Psoas muscle (tissue), 8 donors: ENCODE results near the gene COMMD8. TPM values are rescaled to one million over a fixed set of nuclear protein-coding genes. Genes with fewer than 3 reads are reported as not detected.

ENCODE experiments used
- ATAC-seq, 4 donors: fragments of 200-7000 bp; cut with Tn5 transposase; one replicate each; pipeline ENCODE4 v1.9.1; 2020; ENCODE audit warnings: moderate library complexity in 3 of 4, mild to moderate bottlenecking in 2 of 4
- DNase-seq, 2 donors: peaks; one replicate each; pipeline ENCODE4 v3.0.0-alpha.2; 2020
- H3K27ac ChIP-seq: fragments of 200-600 bp; one replicate; pipeline ENCODE4 v1.8.0; 2022
- H3K27me3 ChIP-seq, 3 donors: fragments of 200-600 bp in 1 of 3; one replicate each; pipeline versions ENCODE4 v1.6.1 to v1.8.0; 2013 to 2022; ENCODE audit warnings: low read length in 2 of 3, mild to moderate bottlenecking in 2 of 3, moderate library complexity in 1 of 3; ENCODE audit not compliant: insufficient read depth in 3 of 3
- H3K36me3 ChIP-seq, 2 donors: fragments of 200-600 bp in 1 of 2; one replicate each; pipeline versions ENCODE4 v1.6.1 to v1.8.0; 2013 to 2022; ENCODE audit warnings: low read depth in 1 of 2, mild to moderate bottlenecking in 1 of 2, moderate library complexity in 1 of 2; ENCODE audit not compliant: insufficient read depth in 1 of 2
- H3K4me1 ChIP-seq: fragments of 200-600 bp; one replicate; pipeline ENCODE4 v1.8.0; 2022
- H3K4me3 ChIP-seq: fragments of 200-600 bp; one replicate; pipeline ENCODE4 v1.8.0; 2022; ENCODE audit warnings: mild to moderate bottlenecking
- H3K9me3 ChIP-seq: fragments of 200-600 bp; one replicate; pipeline ENCODE4 v1.8.0; 2022
- WGBS, 3 donors: extraction: QIAGEN DNeasy Blood & Tissue Kit; methylation state at CpG; one replicate each; pipeline versions ENCODE4 v1.1.6 to v1.1.7; 2013; 5-methylcytosine and 5-hydroxymethylcytosine counted together
- intact Hi-C, 2 donors: fragments of 100-400 bp; cut with DNase I; formaldehyde crosslinking; loops; one replicate each; pipeline versions ENCODE4 v1.11.0 to v1.14.2; 2022
- polyA plus RNA-seq, 3 donors: library from polyadenylated mRNA; stranded (reverse); fragments of 200-250 nt; gene quantifications; one replicate each; pipeline ENCODE4 v1.2.3, GENCODE V29; 2013
- total RNA-seq, 4 donors: library from RNA; stranded (reverse); fragmentation: NEBNext Ultra II Directional in 2 of 4; extraction: Animal tissue kit (Norgen Biotek cat#: 25700) in 2 of 4; gene quantifications; one replicate each; pipeline versions ENCODE4 v1.2.1 to v1.2.4, GENCODE V29; 2021 to 2023
- TF ChIP-seq, protein P1 (sequence below): fragments of 200-600 bp; IDR thresholded peaks from one replicate; pipeline ENCODE4 v1.8.0; 2022; ENCODE audit warnings: antibody characterized with exemption
- donor health status: healthy with polysubstance abuse.
- donor health status: DM: no; HTN: no; CAD: no; lungs with moderate emphysema.
- donor health status: Bipolar disorder and iron deficiency.
- donor health status: healthy.
- donor health status: DM: yes; HTN: yes; CAD: no.
- donor health status: DM: no; HTN: no; CAD: no.
- donor health status: DM: no; HTN: no; CAD: no.
- donor health status: DM: yes; HTN: yes; CAD: no.

Gene COMMD8
- total and polyA plus RNA-seq, 7 donors: 4.9 to 18.0 (median 6.2) TPM

- H3K9me3 ChIP-seq: no peaks in the 10 kb centered on the region
- TF ChIP-seq, protein P1, sequence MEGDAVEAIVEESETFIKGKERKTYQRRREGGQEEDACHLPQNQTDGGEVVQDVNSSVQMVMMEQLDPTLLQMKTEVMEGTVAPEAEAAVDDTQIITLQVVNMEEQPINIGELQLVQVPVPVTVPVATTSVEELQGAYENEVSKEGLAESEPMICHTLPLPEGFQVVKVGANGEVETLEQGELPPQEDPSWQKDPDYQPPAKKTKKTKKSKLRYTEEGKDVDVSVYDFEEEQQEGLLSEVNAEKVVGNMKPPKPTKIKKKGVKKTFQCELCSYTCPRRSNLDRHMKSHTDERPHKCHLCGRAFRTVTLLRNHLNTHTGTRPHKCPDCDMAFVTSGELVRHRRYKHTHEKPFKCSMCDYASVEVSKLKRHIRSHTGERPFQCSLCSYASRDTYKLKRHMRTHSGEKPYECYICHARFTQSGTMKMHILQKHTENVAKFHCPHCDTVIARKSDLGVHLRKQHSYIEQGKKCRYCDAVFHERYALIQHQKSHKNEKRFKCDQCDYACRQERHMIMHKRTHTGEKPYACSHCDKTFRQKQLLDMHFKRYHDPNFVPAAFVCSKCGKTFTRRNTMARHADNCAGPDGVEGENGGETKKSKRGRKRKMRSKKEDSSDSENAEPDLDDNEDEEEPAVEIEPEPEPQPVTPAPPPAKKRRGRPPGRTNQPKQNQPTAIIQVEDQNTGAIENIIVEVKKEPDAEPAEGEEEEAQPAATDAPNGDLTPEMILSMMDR: no peak
- H3K4me3 ChIP-seq: no peak overlapping the region
- 23 to 33% (median 23%) methylated on average over 1 of the region's 1 CpG for WGBS, 3 donors
- no peak overlapping the region for H3K27ac ChIP-seq
- DNase-seq: no peak
- intact Hi-C loops: no loop called here
- no peaks in the 10 kb centered on the region for H3K4me1 ChIP-seq
- H3K27me3 ChIP-seq: peaks cover 0 to 5% (median 0%) of the 10 kb centered on the region in 3 donors
- H3K36me3 ChIP-seq: no peaks in the 10 kb centered on the region
- ATAC-seq: no peak
Observed at GRCh38 chr4:47410271-47410670, 53.2 kb downstream of the COMMD8 start.

- ATAC-seq: no peak
Observed at GRCh38 chr4:47406408-47406807, 57.1 kb downstream of the COMMD8 start.

More at GRCh38 chr4:47406408-47406807, 57.1 kb downstream of the COMMD8 start:
- Histone ChIP-seq H3K9me3 (no peaks in the 10 kb centered on the region), H3K4me3 (no peak overlapping the region), H3K4me1 (no peaks in the 10 kb centered on the region), H3K27me3 (peaks cover 0 to 7% (median 0%) of the 10 kb centered on the region in 3 donors), H3K36me3 (no peaks in the 10 kb centered on the region), H3K27ac (no peak overlapping the region)
- TF ChIP-seq, protein P1: no peak
- intact Hi-C loops: no loop called here
- 74 to 83% (median 75%) methylated on average over 2 of the region's 2 CpGs for WGBS, 3 donors
- no peak for DNase-seq

Other genes starting within 250 kb of the COMMD8 start
- gene ATP10D, start 21.6 kb upstream of the COMMD8 start, total RNA-seq: 1 to 10 TPM; 1.6 to 6.1 (median 4.4) TPM
- 1 to 10 TPM; 1.1 to 2.1 (median 1.2) TPM for gene ATP10D, start 21.6 kb upstream of the COMMD8 start, polyA plus RNA-seq